ENCODE results near the gene KIF1C. TPM values are rescaled to one million over a fixed set of nuclear protein-coding genes. Genes with fewer than 3 reads are reported as not detected.
A peak's percentile ranks its signal among the peaks of the same experiment; 100 is the strongest.

The KIF1C gene
- total RNA-seq, 1 experiment from 2014 or later = 130 TPM

DNA sequence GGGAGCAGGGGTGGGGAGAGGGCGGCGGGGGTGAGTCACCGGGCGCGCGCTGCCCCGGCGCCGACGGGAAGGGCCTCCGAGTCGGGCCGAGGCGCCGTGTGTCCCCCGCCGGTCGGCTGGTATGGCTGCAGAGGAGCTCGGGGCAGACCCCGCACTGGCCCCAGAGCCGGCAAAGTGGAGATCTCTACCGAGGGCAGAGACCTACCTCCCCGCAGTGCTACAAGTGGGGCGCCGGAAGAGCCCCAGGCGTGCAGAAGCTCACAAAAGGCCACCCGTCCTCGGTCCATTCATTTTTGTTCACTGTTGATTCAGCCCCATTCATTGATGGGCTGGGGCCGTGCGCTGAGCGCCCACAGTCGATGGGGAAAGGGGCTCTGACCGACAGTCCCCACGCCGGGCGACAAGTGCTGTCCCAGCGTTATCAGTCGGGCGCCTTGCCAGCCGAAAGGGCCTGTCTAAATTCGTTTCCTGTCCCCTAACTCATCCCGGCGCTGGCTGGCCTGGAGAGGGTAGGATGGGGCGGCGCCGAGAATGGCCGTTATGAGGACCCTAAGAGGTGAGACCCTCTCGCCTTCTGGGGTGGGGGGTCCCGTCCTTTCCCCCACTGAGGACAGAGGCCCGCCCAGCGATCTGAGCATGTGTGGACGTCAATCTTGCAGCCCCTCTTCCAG is 47.5 kb upstream of the KIF1C start (continued):
- TF ChIP-seq, protein P1, sequence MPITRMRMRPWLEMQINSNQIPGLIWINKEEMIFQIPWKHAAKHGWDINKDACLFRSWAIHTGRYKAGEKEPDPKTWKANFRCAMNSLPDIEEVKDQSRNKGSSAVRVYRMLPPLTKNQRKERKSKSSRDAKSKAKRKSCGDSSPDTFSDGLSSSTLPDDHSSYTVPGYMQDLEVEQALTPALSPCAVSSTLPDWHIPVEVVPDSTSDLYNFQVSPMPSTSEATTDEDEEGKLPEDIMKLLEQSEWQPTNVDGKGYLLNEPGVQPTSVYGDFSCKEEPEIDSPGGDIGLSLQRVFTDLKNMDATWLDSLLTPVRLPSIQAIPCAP (CRISPR knock-in tag; IDR thresholded peaks at IDR 0.05) = no peak; the same call in 1 of the 2 replicates
- TF ChIP-seq ZBTB21 (CRISPR knock-in tag; IDR thresholded peaks at IDR 0.05; ENCODE audit: borderline replicate concordance) (no peak), ELF4 (CRISPR knock-in tag; IDR thresholded peaks at IDR 0.05; ENCODE audit: low read depth) (no peak), TEAD1 (CRISPR knock-in tag; IDR thresholded peaks at IDR 0.05) (0 out of 2 replicates have a peak, but pooled peaks have one; percentile 19), HMGA2 (CRISPR knock-in tag; IDR thresholded peaks at IDR 0.05) (no peak), FOXP1 (CRISPR knock-in tag; IDR thresholded peaks at IDR 0.05; ENCODE audit: borderline replicate concordance) (0 out of 2 replicates have a peak, but pooled peaks have one; percentile 4), CREM (CRISPR knock-in tag; IDR thresholded peaks at IDR 0.05) (no peak)
- TF ChIP-seq, protein P2, sequence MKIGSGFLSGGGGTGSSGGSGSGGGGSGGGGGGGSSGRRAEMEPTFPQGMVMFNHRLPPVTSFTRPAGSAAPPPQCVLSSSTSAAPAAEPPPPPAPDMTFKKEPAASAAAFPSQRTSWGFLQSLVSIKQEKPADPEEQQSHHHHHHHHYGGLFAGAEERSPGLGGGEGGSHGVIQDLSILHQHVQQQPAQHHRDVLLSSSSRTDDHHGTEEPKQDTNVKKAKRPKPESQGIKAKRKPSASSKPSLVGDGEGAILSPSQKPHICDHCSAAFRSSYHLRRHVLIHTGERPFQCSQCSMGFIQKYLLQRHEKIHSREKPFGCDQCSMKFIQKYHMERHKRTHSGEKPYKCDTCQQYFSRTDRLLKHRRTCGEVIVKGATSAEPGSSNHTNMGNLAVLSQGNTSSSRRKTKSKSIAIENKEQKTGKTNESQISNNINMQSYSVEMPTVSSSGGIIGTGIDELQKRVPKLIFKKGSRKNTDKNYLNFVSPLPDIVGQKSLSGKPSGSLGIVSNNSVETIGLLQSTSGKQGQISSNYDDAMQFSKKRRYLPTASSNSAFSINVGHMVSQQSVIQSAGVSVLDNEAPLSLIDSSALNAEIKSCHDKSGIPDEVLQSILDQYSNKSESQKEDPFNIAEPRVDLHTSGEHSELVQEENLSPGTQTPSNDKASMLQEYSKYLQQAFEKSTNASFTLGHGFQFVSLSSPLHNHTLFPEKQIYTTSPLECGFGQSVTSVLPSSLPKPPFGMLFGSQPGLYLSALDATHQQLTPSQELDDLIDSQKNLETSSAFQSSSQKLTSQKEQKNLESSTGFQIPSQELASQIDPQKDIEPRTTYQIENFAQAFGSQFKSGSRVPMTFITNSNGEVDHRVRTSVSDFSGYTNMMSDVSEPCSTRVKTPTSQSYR (CRISPR knock-in tag; IDR thresholded peaks at IDR 0.05) = 0 out of 2 replicates have a peak, but pooled peaks have one; percentile 9
- TF ChIP-seq, protein P3, sequence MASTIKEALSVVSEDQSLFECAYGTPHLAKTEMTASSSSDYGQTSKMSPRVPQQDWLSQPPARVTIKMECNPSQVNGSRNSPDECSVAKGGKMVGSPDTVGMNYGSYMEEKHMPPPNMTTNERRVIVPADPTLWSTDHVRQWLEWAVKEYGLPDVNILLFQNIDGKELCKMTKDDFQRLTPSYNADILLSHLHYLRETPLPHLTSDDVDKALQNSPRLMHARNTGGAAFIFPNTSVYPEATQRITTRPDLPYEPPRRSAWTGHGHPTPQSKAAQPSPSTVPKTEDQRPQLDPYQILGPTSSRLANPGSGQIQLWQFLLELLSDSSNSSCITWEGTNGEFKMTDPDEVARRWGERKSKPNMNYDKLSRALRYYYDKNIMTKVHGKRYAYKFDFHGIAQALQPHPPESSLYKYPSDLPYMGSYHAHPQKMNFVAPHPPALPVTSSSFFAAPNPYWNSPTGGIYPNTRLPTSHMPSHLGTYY (CRISPR knock-in tag; IDR thresholded peaks at IDR 0.05) = no peak
- TF ChIP-seq, protein P4, sequence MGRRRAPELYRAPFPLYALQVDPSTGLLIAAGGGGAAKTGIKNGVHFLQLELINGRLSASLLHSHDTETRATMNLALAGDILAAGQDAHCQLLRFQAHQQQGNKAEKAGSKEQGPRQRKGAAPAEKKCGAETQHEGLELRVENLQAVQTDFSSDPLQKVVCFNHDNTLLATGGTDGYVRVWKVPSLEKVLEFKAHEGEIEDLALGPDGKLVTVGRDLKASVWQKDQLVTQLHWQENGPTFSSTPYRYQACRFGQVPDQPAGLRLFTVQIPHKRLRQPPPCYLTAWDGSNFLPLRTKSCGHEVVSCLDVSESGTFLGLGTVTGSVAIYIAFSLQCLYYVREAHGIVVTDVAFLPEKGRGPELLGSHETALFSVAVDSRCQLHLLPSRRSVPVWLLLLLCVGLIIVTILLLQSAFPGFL (CRISPR knock-in tag; IDR thresholded peaks at IDR 0.05; ENCODE audit: borderline replicate concordance) = no peak
- TF ChIP-seq, protein P5, sequence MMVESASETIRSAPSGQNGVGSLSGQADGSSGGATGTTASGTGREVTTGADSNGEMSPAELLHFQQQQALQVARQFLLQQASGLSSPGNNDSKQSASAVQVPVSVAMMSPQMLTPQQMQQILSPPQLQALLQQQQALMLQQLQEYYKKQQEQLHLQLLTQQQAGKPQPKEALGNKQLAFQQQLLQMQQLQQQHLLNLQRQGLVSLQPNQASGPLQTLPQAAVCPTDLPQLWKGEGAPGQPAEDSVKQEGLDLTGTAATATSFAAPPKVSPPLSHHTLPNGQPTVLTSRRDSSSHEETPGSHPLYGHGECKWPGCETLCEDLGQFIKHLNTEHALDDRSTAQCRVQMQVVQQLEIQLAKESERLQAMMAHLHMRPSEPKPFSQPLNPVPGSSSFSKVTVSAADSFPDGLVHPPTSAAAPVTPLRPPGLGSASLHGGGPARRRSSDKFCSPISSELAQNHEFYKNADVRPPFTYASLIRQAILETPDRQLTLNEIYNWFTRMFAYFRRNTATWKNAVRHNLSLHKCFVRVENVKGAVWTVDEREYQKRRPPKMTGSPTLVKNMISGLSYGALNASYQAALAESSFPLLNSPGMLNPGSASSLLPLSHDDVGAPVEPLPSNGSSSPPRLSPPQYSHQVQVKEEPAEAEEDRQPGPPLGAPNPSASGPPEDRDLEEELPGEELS (CRISPR knock-in tag; IDR thresholded peaks at IDR 0.05) = no peak
- TF ChIP-seq, protein P6, sequence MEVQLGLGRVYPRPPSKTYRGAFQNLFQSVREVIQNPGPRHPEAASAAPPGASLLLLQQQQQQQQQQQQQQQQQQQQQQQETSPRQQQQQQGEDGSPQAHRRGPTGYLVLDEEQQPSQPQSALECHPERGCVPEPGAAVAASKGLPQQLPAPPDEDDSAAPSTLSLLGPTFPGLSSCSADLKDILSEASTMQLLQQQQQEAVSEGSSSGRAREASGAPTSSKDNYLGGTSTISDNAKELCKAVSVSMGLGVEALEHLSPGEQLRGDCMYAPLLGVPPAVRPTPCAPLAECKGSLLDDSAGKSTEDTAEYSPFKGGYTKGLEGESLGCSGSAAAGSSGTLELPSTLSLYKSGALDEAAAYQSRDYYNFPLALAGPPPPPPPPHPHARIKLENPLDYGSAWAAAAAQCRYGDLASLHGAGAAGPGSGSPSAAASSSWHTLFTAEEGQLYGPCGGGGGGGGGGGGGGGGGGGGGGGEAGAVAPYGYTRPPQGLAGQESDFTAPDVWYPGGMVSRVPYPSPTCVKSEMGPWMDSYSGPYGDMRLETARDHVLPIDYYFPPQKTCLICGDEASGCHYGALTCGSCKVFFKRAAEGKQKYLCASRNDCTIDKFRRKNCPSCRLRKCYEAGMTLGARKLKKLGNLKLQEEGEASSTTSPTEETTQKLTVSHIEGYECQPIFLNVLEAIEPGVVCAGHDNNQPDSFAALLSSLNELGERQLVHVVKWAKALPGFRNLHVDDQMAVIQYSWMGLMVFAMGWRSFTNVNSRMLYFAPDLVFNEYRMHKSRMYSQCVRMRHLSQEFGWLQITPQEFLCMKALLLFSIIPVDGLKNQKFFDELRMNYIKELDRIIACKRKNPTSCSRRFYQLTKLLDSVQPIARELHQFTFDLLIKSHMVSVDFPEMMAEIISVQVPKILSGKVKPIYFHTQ (CRISPR knock-in tag; IDR thresholded peaks at IDR 0.05) = no peak

DNA sequence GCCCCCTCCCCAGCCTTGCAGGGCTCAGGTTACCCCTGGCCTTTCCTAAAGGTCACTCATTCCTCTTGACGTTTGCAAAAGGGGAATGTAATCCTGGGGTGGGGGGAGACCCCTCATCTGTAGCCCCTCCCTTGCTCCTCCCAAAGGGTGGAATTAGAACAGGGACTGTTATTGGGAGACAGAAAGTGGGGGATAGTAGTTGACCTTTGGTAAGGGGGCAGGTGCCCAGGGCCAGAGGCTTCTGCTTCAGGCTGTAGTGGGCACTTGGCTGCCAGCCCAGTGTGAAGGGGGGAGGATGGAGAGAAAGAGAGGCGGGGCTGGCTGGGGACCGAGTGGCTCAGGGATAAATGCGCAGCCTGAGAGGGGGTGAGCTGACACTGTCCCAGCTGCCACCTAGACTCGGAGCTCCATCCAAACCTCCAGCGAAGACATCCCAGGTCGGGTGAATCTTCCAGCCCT is 47.0 kb upstream of the KIF1C start, which contains the start of gene ENO3:
TSS of gene ENO3 (plus strand) at position 374 of the 459 bp plus-strand sequence. CDS start 711 bp downstream, outside the sequence.
- POLR2A ChIA-PET = interaction anchor here (1.0 to 2.5 kb wide), 4 partner anchors 11 to 51 kb away, joined by 3 to 18 read pairs (median 6); partner anchors contain the start of genes C17orf107, RNF167, SLC25A11 and SPAG7

More for the DNA sequence above, 47.0 kb upstream of the KIF1C start, which contains the start of gene ENO3:
- Mint-ChIP-seq H3K4me1 (peaks cover 39% of the 10 kb centered on the region), H3K36me3 (peaks cover 12% of the 10 kb centered on the region), H3K9me3 (no peaks in the 10 kb centered on the region), H3K27me3 (ENCODE audit: low read depth) (no peaks in the 10 kb centered on the region), H3K4me3 (peak within 1 kb of the TSS; percentile 85), H3K27ac (peak within 1 kb of the TSS; percentile 96)
- TF ChIP-seq, protein P7, sequence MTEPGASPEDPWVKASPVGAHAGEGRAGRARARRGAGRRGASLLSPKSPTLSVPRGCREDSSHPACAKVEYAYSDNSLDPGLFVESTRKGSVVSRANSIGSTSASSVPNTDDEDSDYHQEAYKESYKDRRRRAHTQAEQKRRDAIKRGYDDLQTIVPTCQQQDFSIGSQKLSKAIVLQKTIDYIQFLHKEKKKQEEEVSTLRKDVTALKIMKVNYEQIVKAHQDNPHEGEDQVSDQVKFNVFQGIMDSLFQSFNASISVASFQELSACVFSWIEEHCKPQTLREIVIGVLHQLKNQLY (CRISPR knock-in tag; IDR thresholded peaks at IDR 0.05) = no peak
- TF ChIP-seq KAT7 (CRISPR knock-in tag; IDR thresholded peaks at IDR 0.05; ENCODE audit: borderline replicate concordance) (no peak), TCF7 (CRISPR knock-in tag; IDR thresholded peaks at IDR 0.05; ENCODE audit: low read depth) (no peak), NFE2L1 (CRISPR knock-in tag; IDR thresholded peaks at IDR 0.05) (no peak)
- TF ChIP-seq, protein P8, sequence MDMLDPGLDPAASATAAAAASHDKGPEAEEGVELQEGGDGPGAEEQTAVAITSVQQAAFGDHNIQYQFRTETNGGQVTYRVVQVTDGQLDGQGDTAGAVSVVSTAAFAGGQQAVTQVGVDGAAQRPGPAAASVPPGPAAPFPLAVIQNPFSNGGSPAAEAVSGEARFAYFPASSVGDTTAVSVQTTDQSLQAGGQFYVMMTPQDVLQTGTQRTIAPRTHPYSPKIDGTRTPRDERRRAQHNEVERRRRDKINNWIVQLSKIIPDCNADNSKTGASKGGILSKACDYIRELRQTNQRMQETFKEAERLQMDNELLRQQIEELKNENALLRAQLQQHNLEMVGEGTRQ (CRISPR knock-in tag; IDR thresholded peaks at IDR 0.05) = no peak
- TF ChIP-seq, protein P9, sequence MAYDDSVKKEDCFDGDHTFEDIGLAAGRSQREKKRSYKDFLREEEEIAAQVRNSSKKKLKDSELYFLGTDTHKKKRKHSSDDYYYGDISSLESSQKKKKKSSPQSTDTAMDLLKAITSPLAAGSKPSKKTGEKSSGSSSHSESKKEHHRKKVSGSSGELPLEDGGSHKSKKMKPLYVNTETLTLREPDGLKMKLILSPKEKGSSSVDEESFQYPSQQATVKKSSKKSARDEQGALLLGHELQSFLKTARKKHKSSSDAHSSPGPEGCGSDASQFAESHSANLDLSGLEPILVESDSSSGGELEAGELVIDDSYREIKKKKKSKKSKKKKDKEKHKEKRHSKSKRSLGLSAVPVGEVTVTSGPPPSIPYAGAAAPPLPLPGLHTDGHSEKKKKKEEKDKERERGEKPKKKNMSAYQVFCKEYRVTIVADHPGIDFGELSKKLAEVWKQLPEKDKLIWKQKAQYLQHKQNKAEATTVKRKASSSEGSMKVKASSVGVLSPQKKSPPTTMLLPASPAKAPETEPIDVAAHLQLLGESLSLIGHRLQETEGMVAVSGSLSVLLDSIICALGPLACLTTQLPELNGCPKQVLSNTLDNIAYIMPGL (CRISPR knock-in tag; IDR thresholded peaks at IDR 0.05) = peak; percentile 41; the same call in 1 of the 2 replicates
- CTCF ChIA-PET = interaction anchor here (0.5 to 5.4 kb wide), 10 partner anchors 8 to 111 kb away, joined by 3 to 27 read pairs (median 4); partner anchors contain the start of genes INCA1, KIF1C, RNF167 and SLC25A11
- peak; percentile 42 for DNase-seq (ENCODE audit: low spot score)
- ATAC-seq = peak; percentile 4

Measured in WTC11 (cell line).